Measurements from ENCODE around the gene GPR37L1. TPM values are rescaled to one million over a fixed set of nuclear protein-coding genes. Genes with fewer than 3 reads are reported as not detected.
A peak's percentile ranks its signal among the peaks of the same experiment; 100 is the strongest.
"Not testable (repeated sequence)": the region's sequence is repeated elsewhere in the genome, so short reads cannot be mapped to it uniquely, and the experiment has no call there.

Gene GPR37L1
- total and polyA plus RNA-seq, 3 donors from 2014 or later, result 0.42 to 1.6 (median 0.56) TPM

- 83 to 88% methylated on average over 5 of the region's 5 CpGs for WGBS, 2 donors
These were observed 11.3 kb downstream of the GPR37L1 start for GRCh38 chr1:202133989-202134388.

DNA sequence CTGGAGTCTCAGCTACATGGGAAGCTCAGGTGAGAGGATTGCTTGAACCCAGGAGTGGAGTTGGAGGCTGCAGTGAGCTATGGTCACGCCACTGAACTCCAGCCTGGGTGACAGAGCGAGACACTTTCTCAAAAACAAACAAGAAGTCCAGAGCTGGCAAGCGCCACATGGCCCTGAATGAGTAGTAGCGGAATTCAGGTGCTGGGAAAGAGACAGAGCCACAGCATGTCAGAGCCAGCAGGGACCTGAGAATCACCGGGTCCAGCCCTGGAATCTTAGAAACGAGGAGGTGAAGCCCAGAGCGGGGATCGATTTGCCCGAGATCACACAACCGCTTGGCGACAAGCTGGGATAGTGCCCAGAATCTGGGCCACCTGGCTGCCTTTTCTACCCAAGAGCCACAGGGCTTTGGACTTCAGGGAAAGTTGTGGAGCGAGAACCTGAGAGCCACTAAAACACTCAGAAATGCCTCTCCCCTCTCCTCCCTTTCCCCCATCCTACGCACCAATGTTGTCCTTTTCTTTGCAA lies 12.0 kb downstream of the GPR37L1 start:
- TF ChIP-seq, protein P1, sequence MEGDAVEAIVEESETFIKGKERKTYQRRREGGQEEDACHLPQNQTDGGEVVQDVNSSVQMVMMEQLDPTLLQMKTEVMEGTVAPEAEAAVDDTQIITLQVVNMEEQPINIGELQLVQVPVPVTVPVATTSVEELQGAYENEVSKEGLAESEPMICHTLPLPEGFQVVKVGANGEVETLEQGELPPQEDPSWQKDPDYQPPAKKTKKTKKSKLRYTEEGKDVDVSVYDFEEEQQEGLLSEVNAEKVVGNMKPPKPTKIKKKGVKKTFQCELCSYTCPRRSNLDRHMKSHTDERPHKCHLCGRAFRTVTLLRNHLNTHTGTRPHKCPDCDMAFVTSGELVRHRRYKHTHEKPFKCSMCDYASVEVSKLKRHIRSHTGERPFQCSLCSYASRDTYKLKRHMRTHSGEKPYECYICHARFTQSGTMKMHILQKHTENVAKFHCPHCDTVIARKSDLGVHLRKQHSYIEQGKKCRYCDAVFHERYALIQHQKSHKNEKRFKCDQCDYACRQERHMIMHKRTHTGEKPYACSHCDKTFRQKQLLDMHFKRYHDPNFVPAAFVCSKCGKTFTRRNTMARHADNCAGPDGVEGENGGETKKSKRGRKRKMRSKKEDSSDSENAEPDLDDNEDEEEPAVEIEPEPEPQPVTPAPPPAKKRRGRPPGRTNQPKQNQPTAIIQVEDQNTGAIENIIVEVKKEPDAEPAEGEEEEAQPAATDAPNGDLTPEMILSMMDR (IDR thresholded peaks at IDR 0.05), result no peak
- TF ChIP-seq POLR2A (IDR thresholded peaks at IDR 0.05), result no peak
- Histone ChIP-seq H3K9me3 (no peaks in the 10 kb centered on the region), H3K27me3 (no peaks in the 10 kb centered on the region), H3K4me1 (peaks cover 59% of the 10 kb centered on the region), H3K27ac (peak overlapping the region; percentile 92), H3K4me3 (no peak overlapping the region), H3K36me3 (ENCODE audit: low read depth, missing control alignments) (no peaks in the 10 kb centered on the region)
- 59 to 66% methylated on average over 13 of the region's 13 CpGs for WGBS, 2 donors
- intact Hi-C loops (cut with DNase I; ENCODE audit: low total_unique reads), result loop anchor here (5.0 kb wide), 1 partner anchor 122 kb away; the partner anchor contains the start of gene ELF3
- DNase-seq, result no peak

More at GRCh38 chr1:202133989-202134388, 11.3 kb downstream of the GPR37L1 start:
- Histone ChIP-seq H3K4me3 (no peak overlapping the region), H3K36me3 (ENCODE audit: low read depth, missing control alignments) (no peaks in the 10 kb centered on the region), H3K4me1 (peaks cover 63% of the 10 kb centered on the region), H3K27me3 (no peaks in the 10 kb centered on the region), H3K9me3 (no peaks in the 10 kb centered on the region), H3K27ac (peak overlapping the region; percentile 92)
- intact Hi-C loops (cut with DNase I; ENCODE audit: low total_unique reads), result loop anchor here (5.0 kb wide), 1 partner anchor 122 kb away; the partner anchor contains the start of gene ELF3
- no peak for DNase-seq
- TF ChIP-seq, protein P1 (IDR thresholded peaks at IDR 0.05), result no peak
- TF ChIP-seq POLR2A (IDR thresholded peaks at IDR 0.05), result no peak

DNA sequence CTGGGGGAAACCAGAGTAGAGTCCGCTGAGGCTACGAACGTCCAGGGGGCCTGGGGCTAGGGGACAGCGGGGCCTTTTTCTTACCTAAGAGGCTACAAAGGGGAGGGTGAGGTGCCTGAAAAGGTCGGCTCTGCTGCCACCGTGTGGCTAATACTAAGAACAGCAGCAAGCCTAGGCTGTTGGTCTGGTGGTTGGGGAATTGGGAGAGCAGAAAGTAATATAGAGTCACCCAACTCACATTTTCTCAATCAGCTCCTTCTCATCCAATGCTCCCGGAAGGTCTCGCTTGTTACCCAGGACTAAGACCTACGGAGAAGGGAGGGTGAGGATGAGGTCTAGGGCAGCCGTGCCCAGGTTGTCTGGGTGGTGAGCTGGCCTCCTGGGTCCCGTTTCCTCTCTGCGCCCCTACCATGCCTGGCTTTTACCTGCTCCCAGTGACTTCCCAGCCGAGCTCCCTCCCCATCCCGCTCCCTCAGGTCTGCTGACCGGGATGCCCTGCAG lies 12.6 kb downstream of the GPR37L1 start:
- intact Hi-C loops (cut with DNase I; ENCODE audit: low total_unique reads), result no loop called here

GRCh38 chr1:202140833-202141232 lies 18.1 kb downstream of the GPR37L1 start:
- no peak overlapping the region for H3K4me3 ChIP-seq
- no peaks in the 10 kb centered on the region for H3K36me3 ChIP-seq (ENCODE audit: low read depth, missing control alignments)
- TF ChIP-seq, protein P1 (IDR thresholded peaks at IDR 0.05), result no peak
- TF ChIP-seq POLR2A (IDR thresholded peaks at IDR 0.05), result no peak
- peaks cover 14% of the 10 kb centered on the region for H3K4me1 ChIP-seq
- 69 to 77% methylated on average over 4 of the region's 4 CpGs for whole genome bisulfite sequencing, 2 donors
- DNase-seq, result no peak
- H3K9me3 ChIP-seq, result no peaks in the 10 kb centered on the region
- H3K27me3 ChIP-seq, result no peaks in the 10 kb centered on the region
- intact Hi-C loops (cut with DNase I; ENCODE audit: low total_unique reads), result no loop called here
- no peak overlapping the region for H3K27ac ChIP-seq

More for the DNA sequence above, 12.6 kb downstream of the GPR37L1 start:
- no peaks in the 10 kb centered on the region for H3K27me3 ChIP-seq
- WGBS, 2 donors, result 26 to 46% methylated on average over 11 to 15 of the region's 15 CpGs
- TF ChIP-seq, protein P1 (IDR thresholded peaks at IDR 0.05), result peak; percentile 63 to 92 (median 91)
- TF ChIP-seq POLR2A (IDR thresholded peaks at IDR 0.05), result no peak
- H3K27ac ChIP-seq, result peak overlapping the region; percentile 92
- H3K4me3 ChIP-seq, result no peak overlapping the region
- peaks cover 54% of the 10 kb centered on the region for H3K4me1 ChIP-seq
- DNase-seq, result peak; percentile 80
- no peaks in the 10 kb centered on the region for H3K9me3 ChIP-seq
- no peaks in the 10 kb centered on the region for H3K36me3 ChIP-seq (ENCODE audit: low read depth, missing control alignments)

DNA sequence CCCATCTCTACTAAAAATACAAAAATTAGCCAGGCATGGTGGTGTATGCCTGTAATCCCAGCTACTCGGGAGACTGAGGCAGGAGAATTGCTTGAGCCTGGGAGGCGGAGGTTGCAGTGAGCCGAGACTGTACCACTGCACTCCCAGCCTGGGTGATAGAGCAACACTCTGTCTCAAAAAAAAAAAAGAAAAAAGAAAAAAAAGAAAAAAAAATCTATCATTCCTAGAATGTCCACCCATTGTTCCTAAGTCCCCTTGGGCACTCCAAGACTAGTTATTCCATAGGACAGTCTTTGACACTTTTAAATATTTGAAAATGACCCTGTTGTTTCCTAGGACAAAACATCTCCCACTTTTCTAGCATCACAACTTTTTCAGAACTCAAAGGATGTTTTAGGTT lies 18.8 kb downstream of the GPR37L1 start:
- H3K4me3 ChIP-seq; intact Hi-C loops (cut with DNase I; ENCODE audit: low total_unique reads); H3K9me3 ChIP-seq; H3K27ac ChIP-seq; DNase-seq; H3K27me3 ChIP-seq; H3K36me3 ChIP-seq (ENCODE audit: low read depth, missing control alignments): not testable (repeated sequence)
- 89 to 100% methylated on average over 3 of the region's 3 CpGs for WGBS, 2 donors
- peaks cover 14% of the 10 kb centered on the region for H3K4me1 ChIP-seq

Measured in testis (tissue), 3 donors.